Astrocyte (in vitro differentiated cells and primary cell): ENCODE results near the gene DNAJC13.

Source experiments
- CTCF ChIP-seq: IDR thresholded peaks from 2 replicates; pipeline ENCODE4 v1.5.1; 2011; ENCODE audit warnings: low read depth, mild to moderate bottlenecking, inconsistent platforms, low read length, moderate library complexity; ENCODE audit not compliant: insufficient read depth
- EZH2 ChIP-seq: IDR thresholded peaks from 2 replicates; pipeline ENCODE4 v1.6.1; 2012; ENCODE audit warnings: mild to moderate bottlenecking, low read length, inconsistent platforms; ENCODE audit not compliant: insufficient read depth

DNA sequence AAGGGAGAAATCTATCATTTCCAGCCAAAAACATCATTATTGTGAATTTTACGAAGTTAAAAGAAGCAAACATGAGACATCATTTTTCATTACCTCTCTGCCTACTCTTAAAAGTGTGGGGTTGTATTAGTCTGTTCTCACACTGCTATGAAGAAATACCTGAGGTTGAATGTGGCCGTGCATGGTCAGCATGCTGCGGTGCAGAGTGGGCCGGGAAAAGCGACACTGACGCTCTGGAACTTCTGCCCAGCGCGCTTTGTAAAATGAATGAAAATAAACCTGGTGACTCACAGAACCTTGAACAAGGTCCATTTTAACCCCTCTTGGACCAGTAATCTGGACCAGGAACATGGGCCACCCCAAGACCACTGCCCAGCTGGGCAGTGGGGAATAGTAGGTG, 31.0 kb upstream of the DNAJC13 start:
- TF ChIP-seq CTCF (no peak), EZH2 (no peak)
